Natural killer cell (primary cell): ENCODE measurements around the gene ABAT. TPM values are rescaled to one million over a fixed set of nuclear protein-coding genes. Genes with fewer than 3 reads are reported as not detected.

ENCODE experiments used
- ATAC-seq, 3 donors: fragments of 150-1000 bp in 2 of 3; fragments of 200-7000 bp in 1 of 3; cut with Tn5 transposase; 1 replicate in 1 of 3; 2 replicates in 2 of 3; pipeline ENCODE4 v1.10.0; 2021; ENCODE audit warnings: mild to moderate bottlenecking in 2 of 3, moderate library complexity in 2 of 3
- DNase-seq, 2 donors: peaks; one replicate each; pipeline versions ENCODE4 v3.0.0 to v3.0.0-alpha.2; 2013 to 2021; ENCODE audit warnings: mixed read lengths in 1 of 2
- H3K27ac ChIP-seq: one replicate; pipeline ENCODE4 v1.5.1; 2013; ENCODE audit warnings: mild to moderate bottlenecking, low read length
- H3K27me3 ChIP-seq: one replicate; pipeline ENCODE4 v1.6.1; 2013; ENCODE audit warnings: low read length; ENCODE audit not compliant: control insufficient read depth, insufficient read depth
- H3K36me3 ChIP-seq: one replicate; pipeline ENCODE4 v1.6.1; 2013; ENCODE audit warnings: low read length; ENCODE audit not compliant: control insufficient read depth, insufficient read depth
- H3K4me1 ChIP-seq: one replicate; pipeline ENCODE4 v1.6.1; 2013; ENCODE audit warnings: low read length; ENCODE audit not compliant: control insufficient read depth, insufficient read depth
- H3K4me3 ChIP-seq: one replicate; pipeline ENCODE4 v1.5.1; 2013; ENCODE audit warnings: low read length
- H3K9me3 ChIP-seq: one replicate; pipeline ENCODE4 v1.6.1; 2013; ENCODE audit warnings: low read length; ENCODE audit not compliant: control insufficient read depth, insufficient read depth
- H3K27ac Mint-ChIP-seq, 2 donors: one replicate each; pipeline ENCODE4 v1.8.0; 2022; ENCODE audit warnings: mild to moderate bottlenecking in 2 of 2, mixed read lengths in 2 of 2, moderate library complexity in 1 of 2
- H3K27me3 Mint-ChIP-seq, 2 donors: one replicate each; pipeline ENCODE4 v1.8.0; 2022; ENCODE audit warnings: low read depth in 2 of 2, mixed read lengths in 2 of 2
- H3K36me3 Mint-ChIP-seq: one replicate; pipeline ENCODE4 v1.8.0; 2022; ENCODE audit warnings: mixed read lengths
- H3K4me1 Mint-ChIP-seq, 2 donors: one replicate each; pipeline ENCODE4 v1.8.0; 2022; ENCODE audit warnings: mixed read lengths in 2 of 2
- H3K4me3 Mint-ChIP-seq: one replicate; pipeline ENCODE4 v1.8.0; 2022; ENCODE audit warnings: mild to moderate bottlenecking, moderate library complexity, mixed read lengths
- H3K9me3 Mint-ChIP-seq, 2 donors: one replicate each; pipeline ENCODE4 v1.8.0; 2022; ENCODE audit warnings: mixed read lengths in 2 of 2
- CTCF ChIP-seq: fragments of 200-600 bp; IDR thresholded peaks from one replicate; pipeline ENCODE4 v1.8.0; 2022; ENCODE audit warnings: antibody characterized with exemption
- WGBS: methylation state at CpG from one replicate; pipeline ENCODE4 v1.1.7; 2013; ENCODE audit warnings: missing lambda C conversion rate; ENCODE audit not compliant: insufficient coverage; 5-methylcytosine and 5-hydroxymethylcytosine counted together
- intact Hi-C: fragments of 100-400 bp; cut with micrococcal nuclease; formaldehyde crosslinking; loops from one replicate; pipeline ENCODE4 v1.14.2; 2022
- total RNA-seq, 4 donors: library from RNA; stranded (reverse); fragments of 120-200 nt in 1 of 4; gene quantifications; one replicate each; pipeline versions ENCODE4 v1.2.3 to v1.2.4, GENCODE V29; 2013 to 2022

The ABAT gene
- total RNA-seq, 3 donors from 2014 or later (not counting 1 experiment from before 2014, with no cell fraction given), result 11.0 to 13.4 (median 11.3) TPM

DNA sequence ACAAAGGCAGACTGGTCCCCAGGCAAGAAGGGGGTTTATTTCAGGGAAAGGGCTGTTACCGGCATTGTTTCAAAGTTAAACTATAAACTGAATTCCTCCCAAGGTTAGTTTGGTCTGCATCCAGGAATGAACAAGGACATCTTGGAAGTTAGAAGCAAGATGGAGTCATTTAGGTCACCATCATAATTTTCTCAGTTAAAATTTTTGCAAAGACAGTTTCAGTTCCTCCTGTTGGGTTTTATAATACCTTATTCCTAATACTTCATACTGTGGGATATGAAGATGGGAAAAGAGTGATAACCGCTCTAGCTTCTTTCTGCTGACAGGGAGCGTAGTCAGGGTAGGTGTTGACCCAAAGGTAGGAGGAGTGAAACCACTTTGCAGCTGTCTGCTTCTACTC is 148.0 kb downstream of the ABAT start:
- Mint-ChIP-seq H3K27ac (peak overlapping the region in 1 of 2 donors; percentile 51), H3K27me3 (no peaks in the 10 kb centered on the region), H3K36me3 (no peaks in the 10 kb centered on the region), H3K4me1 (peaks cover 9 to 15% of the 10 kb centered on the region in 2 donors), H3K4me3 (no peak overlapping the region), H3K9me3 (no peaks in the 10 kb centered on the region)
- WGBS, result 92% methylated on average over 3 of the region's 3 CpGs
- Histone ChIP-seq H3K27me3 (no peaks in the 10 kb centered on the region), H3K4me3 (no peak overlapping the region), H3K27ac (no peak overlapping the region), H3K36me3 (peaks cover 6% of the 10 kb centered on the region), H3K4me1 (no peaks in the 10 kb centered on the region), H3K9me3 (no peaks in the 10 kb centered on the region)
- ATAC-seq (no peak), DNase-seq (no peak)
- intact Hi-C loops, result no loop called here
- TF ChIP-seq CTCF, result no peak

DNA sequence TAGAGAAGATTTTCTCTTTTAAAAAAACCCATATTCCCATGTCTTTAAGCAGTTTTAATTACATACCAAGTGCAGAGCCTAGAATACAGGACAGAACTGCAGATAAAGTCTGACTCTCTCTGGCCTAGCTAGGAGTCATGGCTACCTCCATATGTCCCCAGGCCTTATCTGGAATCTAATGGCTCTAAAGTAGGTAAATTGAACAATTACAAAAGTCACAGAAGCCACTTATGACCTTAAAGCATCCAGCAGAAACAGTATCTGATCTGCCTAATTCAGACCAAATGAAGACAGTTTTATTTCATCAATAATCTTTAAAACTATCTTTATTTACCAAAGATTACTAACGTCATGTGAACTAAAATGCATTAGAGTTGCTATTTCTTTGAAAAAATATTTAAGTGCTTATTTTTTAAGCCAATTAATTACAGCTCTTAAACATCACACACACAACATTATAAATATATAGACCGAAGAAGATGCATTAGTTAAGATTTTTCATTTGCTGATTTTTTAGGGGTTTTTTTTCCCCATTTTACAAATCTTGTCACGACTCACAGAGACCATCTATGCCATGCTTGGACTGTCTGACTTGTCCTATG is 152.0 kb downstream of the ABAT start:
- intact Hi-C loops, result no loop called here
- Mint-ChIP-seq H3K4me3 (no peak overlapping the region), H3K4me1 (peaks cover 8 to 14% of the 10 kb centered on the region in 2 donors), H3K36me3 (no peaks in the 10 kb centered on the region), H3K9me3 (no peaks in the 10 kb centered on the region), H3K27me3 (no peaks in the 10 kb centered on the region), H3K27ac (no peak overlapping the region)
- 100% methylated on average over 1 of the region's 3 CpGs for WGBS
- no peak for DNase-seq
- H3K27me3 ChIP-seq, result no peaks in the 10 kb centered on the region
- no peak overlapping the region for H3K27ac ChIP-seq
- no peak for ATAC-seq
- no peaks in the 10 kb centered on the region for H3K9me3 ChIP-seq
- no peaks in the 10 kb centered on the region for H3K4me1 ChIP-seq
- H3K36me3 ChIP-seq, result peaks cover 16% of the 10 kb centered on the region
- H3K4me3 ChIP-seq, result no peak overlapping the region
- no peak for TF ChIP-seq CTCF

- Histone ChIP-seq H3K27ac (no peak overlapping the region), H3K36me3 (peaks cover 19% of the 10 kb centered on the region), H3K9me3 (no peaks in the 10 kb centered on the region), H3K4me3 (no peak overlapping the region), H3K4me1 (peaks cover 9% of the 10 kb centered on the region), H3K27me3 (no peaks in the 10 kb centered on the region)
- DNase-seq (no peak), ATAC-seq (no peak)
- Mint-ChIP-seq H3K4me1 (peaks cover 0 to 17% of the 10 kb centered on the region in 2 donors), H3K27ac (no peak overlapping the region), H3K4me3 (no peak overlapping the region), H3K36me3 (no peaks in the 10 kb centered on the region), H3K9me3 (no peaks in the 10 kb centered on the region), H3K27me3 (no peaks in the 10 kb centered on the region)
- intact Hi-C loops, result no loop called here
- TF ChIP-seq CTCF, result no peak
- 96% methylated on average over 7 of the region's 8 CpGs for WGBS
Measured at GRCh38 chr16:8828541-8829165, 154.2 kb downstream of the ABAT start.

DNA sequence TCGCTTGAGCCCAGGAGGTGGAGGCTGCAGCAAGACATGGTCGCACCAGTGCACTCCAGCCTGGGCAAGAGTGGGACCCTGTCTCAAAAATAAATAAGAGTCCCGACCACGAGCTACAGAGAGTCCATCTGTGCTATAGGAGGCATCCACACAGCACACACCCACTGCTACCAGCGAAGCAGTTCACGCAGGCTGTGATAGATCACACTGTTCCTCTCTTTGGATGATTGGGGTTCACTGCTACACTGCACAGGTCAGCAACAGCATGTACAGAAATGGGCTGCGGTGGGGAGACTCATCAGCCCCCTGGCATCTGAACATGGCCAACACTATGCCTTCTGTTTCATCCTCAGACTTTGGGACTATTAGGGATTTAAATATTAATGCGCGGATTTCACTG is 157.0 kb downstream of the ABAT start:
- 99% methylated on average over 8 of the region's 9 CpGs for WGBS

More for the DNA sequence above, 157.0 kb downstream of the ABAT start:
- Mint-ChIP-seq H3K36me3 (no peaks in the 10 kb centered on the region), H3K9me3 (no peaks in the 10 kb centered on the region), H3K27ac (no peak overlapping the region), H3K4me3 (no peak overlapping the region), H3K4me1 (peaks cover 0 to 22% of the 10 kb centered on the region in 2 donors), H3K27me3 (no peaks in the 10 kb centered on the region)
- no peak overlapping the region for H3K27ac ChIP-seq
- TF ChIP-seq CTCF, result no peak
- H3K4me1 ChIP-seq, result peaks cover 9% of the 10 kb centered on the region
- peaks cover 19% of the 10 kb centered on the region for H3K36me3 ChIP-seq
- no peak overlapping the region for H3K4me3 ChIP-seq
- ATAC-seq (no peak), DNase-seq (no peak)
- no peaks in the 10 kb centered on the region for H3K27me3 ChIP-seq
- no peaks in the 10 kb centered on the region for H3K9me3 ChIP-seq
- intact Hi-C loops, result no loop called here
